Body of pancreas (tissue), 4 donors: ENCODE results near the gene STARD3. TPM values are rescaled to one million over a fixed set of nuclear protein-coding genes. Genes with fewer than 3 reads are reported as not detected.

ENCODE experiments used
- ATAC-seq: fragments of 150-250 bp; one replicate; pipeline ENCODE4 v1.9.1; 2016
- DNase-seq, 4 donors: peaks; one replicate each; pipeline ENCODE4 v3.0.0-alpha.2; 2019
- H3K27ac ChIP-seq, 4 donors: fragments of 200-600 bp; sonication (generic); 1 replicate in 3 of 4; 2 replicates in 1 of 4; pipeline versions ENCODE4 v1.5.1 to v1.6.1; 2016 to 2019; ENCODE audit warnings: mild to moderate bottlenecking in 1 of 4, mixed read lengths in 1 of 4, moderate library complexity in 1 of 4
- H3K27me3 ChIP-seq, 2 donors: fragments of 200-600 bp; sonication (generic); one replicate each; pipeline ENCODE4 v1.6.0; 2016; ENCODE audit warnings: mild to moderate bottlenecking in 1 of 2
- H3K36me3 ChIP-seq, 2 donors: fragments of 200-600 bp; sonication (generic); replicated peaks in 1 of 2; 2 replicates each; pipeline ENCODE4 v1.5.1; 2016; ENCODE audit warnings: low read depth in 2 of 2; ENCODE audit not compliant: insufficient read depth in 1 of 2
- H3K4me1 ChIP-seq: fragments of 200-600 bp; sonication (generic); one replicate; pipeline ENCODE4 v1.6.0; 2016
- H3K4me3 ChIP-seq, 2 donors: fragments of 200-600 bp; sonication (generic); 1 replicate in 1 of 2; 2 replicates in 1 of 2; pipeline ENCODE4 v1.5.1; 2016 to 2019
- H3K9me3 ChIP-seq, 3 donors: fragments of 200-600 bp; sonication (generic); 1 replicate in 2 of 3; 2 replicates in 1 of 3; pipeline ENCODE4 v1.5.1; 2016
- POLR2A ChIP-seq, 3 donors: fragments of 450-650 bp; IDR thresholded peaks; one replicate each; pipeline ENCODE4 v1.6.1; 2016; ENCODE audit warnings: antibody characterized with exemption in 3 of 3, mild to moderate bottlenecking in 2 of 3
- WGBS, 2 donors: methylation state at CpG; one replicate each; pipeline ENCODE4 v1.1.5; 2017; 5-methylcytosine and 5-hydroxymethylcytosine counted together
- intact Hi-C: fragments of 100-400 bp; cut with DNase I; formaldehyde crosslinking; loops from one replicate; pipeline ENCODE4 v1.15.1; 2023
- total RNA-seq, 2 donors: library from RNA; depleted of rRNA; stranded (reverse); fragments of >200 nt; gene quantifications; one replicate each; pipeline ENCODE4 v1.1.0, GENCODE V29; 2016
- TF ChIP-seq, protein P1 (sequence below), 7 experiments: fragments of 450-650 bp in 4 of 7; fragments of 200-600 bp in 3 of 7; sonication (generic) in 3 of 7; IDR thresholded peaks; one replicate each; pipeline ENCODE4 v1.5.1; 2016 to 2019; ENCODE audit warnings: antibody characterized with exemption in 7 of 7

The STARD3 gene
- total RNA-seq, 2 donors from 2014 or later: 30.1 to 63.9 TPM

DNA sequence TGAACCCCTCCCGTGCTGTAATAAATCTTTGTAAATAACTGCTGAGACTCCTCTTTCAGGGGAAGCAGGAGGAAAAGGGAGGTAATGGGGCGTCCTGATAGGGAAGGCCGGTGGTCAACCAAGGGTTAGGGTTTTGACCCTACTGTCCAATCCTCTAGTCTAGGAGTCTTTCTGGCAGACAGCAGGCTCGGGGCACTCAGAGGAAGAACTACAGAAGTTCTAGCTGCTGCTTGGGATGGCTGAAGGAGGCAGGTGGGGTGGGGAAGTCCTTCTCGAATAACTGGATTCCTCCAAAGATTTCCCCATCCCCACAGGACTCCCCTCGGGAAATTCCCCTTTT lies 387 bp upstream of the STARD3 start:
- Histone ChIP-seq H3K27me3 (no peaks in the 10 kb centered on the region), H3K4me3 (peak overlapping the region; percentile 58 to 84), H3K4me1 (peaks cover 74% of the 10 kb centered on the region), H3K36me3 (no peaks in the 10 kb centered on the region), H3K27ac (peak overlapping the region; percentile 60 to 90 (median 74)), H3K9me3 (no peaks in the 10 kb centered on the region)
- intact Hi-C loops: no loop called here
- no peak for DNase-seq
- 19 to 29% methylated on average over 6 of the region's 6 CpGs for WGBS, 2 donors
- TF ChIP-seq POLR2A (IDR thresholded peaks at IDR 0.05): no peak
- TF ChIP-seq, protein P1, sequence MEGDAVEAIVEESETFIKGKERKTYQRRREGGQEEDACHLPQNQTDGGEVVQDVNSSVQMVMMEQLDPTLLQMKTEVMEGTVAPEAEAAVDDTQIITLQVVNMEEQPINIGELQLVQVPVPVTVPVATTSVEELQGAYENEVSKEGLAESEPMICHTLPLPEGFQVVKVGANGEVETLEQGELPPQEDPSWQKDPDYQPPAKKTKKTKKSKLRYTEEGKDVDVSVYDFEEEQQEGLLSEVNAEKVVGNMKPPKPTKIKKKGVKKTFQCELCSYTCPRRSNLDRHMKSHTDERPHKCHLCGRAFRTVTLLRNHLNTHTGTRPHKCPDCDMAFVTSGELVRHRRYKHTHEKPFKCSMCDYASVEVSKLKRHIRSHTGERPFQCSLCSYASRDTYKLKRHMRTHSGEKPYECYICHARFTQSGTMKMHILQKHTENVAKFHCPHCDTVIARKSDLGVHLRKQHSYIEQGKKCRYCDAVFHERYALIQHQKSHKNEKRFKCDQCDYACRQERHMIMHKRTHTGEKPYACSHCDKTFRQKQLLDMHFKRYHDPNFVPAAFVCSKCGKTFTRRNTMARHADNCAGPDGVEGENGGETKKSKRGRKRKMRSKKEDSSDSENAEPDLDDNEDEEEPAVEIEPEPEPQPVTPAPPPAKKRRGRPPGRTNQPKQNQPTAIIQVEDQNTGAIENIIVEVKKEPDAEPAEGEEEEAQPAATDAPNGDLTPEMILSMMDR (IDR thresholded peaks at IDR 0.05): no peak
- no peak for ATAC-seq

DNA sequence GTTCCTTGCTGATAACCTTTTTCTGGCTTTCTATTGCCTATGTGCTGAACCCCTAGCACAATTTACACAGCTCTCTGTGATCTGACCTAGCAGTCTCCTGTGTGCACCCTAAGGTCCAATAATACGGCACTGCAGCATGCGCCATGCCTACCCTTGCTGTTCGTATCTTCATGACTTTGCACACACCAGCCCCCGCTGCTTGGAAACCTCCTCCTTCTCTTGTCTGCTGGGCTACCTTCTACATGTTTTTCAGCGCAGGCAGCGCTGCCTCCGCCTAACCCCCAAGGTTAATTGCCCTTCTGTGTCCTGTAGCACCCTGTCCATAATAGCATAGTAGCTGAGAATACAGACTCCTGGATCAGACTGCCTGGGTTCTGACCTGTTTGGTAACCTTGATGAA lies 1.4 kb downstream of the STARD3 start:
- H3K27ac ChIP-seq: no peak overlapping the region
- ATAC-seq (no peak), DNase-seq (no peak)
- peaks cover 73% of the 10 kb centered on the region for H3K4me1 ChIP-seq
- WGBS, 2 donors: 85 to 92% methylated on average over 7 of the region's 7 CpGs
- no peak overlapping the region for H3K4me3 ChIP-seq
- no peaks in the 10 kb centered on the region for H3K27me3 ChIP-seq
- no peaks in the 10 kb centered on the region for H3K9me3 ChIP-seq
- TF ChIP-seq, protein P1 (IDR thresholded peaks at IDR 0.05): no peak
- TF ChIP-seq POLR2A (IDR thresholded peaks at IDR 0.05): no peak
- no peaks in the 10 kb centered on the region for H3K36me3 ChIP-seq
- intact Hi-C loops: no loop called here

DNA sequence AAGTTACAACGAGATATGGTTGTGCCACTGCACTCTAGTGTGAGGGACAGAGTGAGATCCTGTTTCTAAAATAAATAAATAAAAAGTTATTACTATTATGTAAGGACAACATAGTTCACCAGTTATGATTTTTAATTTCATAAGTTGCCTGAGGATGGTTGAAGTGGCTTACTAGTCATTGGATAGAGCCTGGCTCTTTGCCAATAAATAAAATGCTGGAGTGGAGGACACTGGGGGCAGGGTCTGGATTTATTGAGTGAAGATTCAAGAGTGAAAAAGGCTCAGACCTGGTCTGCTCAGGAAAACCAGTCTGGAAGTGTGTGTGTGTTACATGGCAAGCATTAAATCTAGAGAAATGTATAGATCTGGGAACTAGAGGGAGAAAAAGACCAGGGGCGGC lies 2.1 kb downstream of the STARD3 start:
- WGBS, 2 donors: 77 to 90% methylated on average over 2 of the region's 2 CpGs
- H3K4me3 ChIP-seq: no peak overlapping the region

DNA sequence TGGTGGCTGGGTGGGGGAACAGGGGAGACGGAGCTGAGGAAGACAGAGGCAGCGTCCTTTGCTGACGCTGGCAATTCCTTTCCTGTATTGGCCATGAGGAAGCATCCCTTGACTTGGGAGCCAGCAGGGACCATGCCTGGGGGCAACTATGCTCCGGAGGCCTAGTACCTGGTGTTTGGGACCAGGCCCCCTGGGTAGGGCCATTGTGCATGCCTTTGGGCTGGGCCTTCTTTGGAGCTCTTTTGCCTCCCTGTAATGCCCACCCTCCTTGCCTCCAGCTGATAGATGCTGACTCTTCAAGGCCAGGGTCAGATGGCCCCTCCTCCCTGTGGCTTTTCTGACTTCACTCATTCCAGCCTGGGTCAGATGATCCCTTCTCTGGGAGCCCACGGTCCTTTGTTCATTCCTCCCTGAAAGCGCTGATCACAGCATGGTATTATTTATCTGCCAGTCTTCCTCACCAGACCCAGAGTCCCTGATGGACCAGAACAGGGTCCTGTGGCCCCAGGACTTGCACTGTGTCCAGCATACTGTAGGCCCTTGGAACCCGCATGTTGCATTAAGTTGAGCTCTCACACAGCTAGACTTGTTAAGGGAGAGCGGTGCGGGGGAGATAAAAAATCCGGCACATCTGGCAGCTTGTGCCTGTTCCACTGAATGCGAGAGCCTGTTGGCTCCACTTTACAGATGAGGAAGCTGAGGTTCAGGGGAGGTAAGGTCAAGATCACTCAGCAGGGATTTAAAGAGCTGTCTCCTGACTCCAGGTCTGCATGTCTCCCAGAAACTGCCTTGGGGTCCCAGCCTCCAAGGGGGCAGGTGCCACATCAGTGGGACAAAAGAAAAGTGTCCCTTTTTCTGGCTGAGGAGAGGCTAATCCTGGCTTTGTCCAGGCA lies 2.9 kb downstream of the STARD3 start:
- DNase-seq (no peak), ATAC-seq (no peak)
- H3K27me3 ChIP-seq: no peaks in the 10 kb centered on the region
- no peak overlapping the region for H3K27ac ChIP-seq
- peaks cover 58% of the 10 kb centered on the region for H3K4me1 ChIP-seq
- H3K9me3 ChIP-seq: no peaks in the 10 kb centered on the region
- TF ChIP-seq POLR2A (IDR thresholded peaks at IDR 0.05): no peak
- TF ChIP-seq, protein P1 (IDR thresholded peaks at IDR 0.05): no peak
- H3K4me3 ChIP-seq: no peak overlapping the region
- H3K36me3 ChIP-seq: no peaks in the 10 kb centered on the region
- WGBS, 2 donors: 84 to 85% methylated on average over 11 of the region's 11 CpGs
- intact Hi-C loops: no loop called here

More for the DNA sequence above, 2.1 kb downstream of the STARD3 start:
- Histone ChIP-seq H3K9me3 (no peaks in the 10 kb centered on the region), H3K27ac (no peak overlapping the region), H3K27me3 (no peaks in the 10 kb centered on the region), H3K36me3 (no peaks in the 10 kb centered on the region), H3K4me1 (peaks cover 66% of the 10 kb centered on the region)
- no peak for TF ChIP-seq POLR2A (IDR thresholded peaks at IDR 0.05)
- no peak for ATAC-seq
- intact Hi-C loops: no loop called here
- no peak for DNase-seq

DNA sequence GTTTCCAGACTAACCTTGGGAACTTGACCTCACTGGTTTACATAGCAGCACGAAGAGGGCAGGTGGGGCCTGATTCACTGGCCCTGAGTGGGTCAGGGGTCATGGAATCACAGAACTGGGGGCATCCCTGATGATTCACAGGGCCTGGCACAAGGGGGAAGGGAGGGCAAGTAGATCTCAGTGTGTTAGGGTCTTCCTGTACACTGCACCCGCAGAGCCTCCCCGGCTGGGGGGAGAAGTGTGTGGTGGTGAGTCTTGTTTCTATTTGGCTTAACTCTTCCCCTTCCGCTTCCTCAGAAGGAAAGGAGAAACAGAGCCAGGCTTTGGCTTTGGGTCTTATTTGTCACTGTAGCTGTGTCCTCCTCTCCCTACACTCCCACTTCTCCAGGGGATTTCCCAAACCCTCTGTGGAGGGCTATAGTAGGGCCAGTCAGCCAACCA lies 3.7 kb downstream of the STARD3 start:
- TF ChIP-seq POLR2A (IDR thresholded peaks at IDR 0.05): no peak
- TF ChIP-seq, protein P1 (IDR thresholded peaks at IDR 0.05): no peak
- H3K9me3 ChIP-seq: no peaks in the 10 kb centered on the region
- intact Hi-C loops: no loop called here
- no peak overlapping the region for H3K27ac ChIP-seq
- no peaks in the 10 kb centered on the region for H3K27me3 ChIP-seq
- 43 to 56% methylated on average over 4 of the region's 4 CpGs for WGBS, 2 donors
- DNase-seq: no peak
- no peak overlapping the region for H3K4me3 ChIP-seq
- peaks cover 57% of the 10 kb centered on the region for H3K4me1 ChIP-seq
- H3K36me3 ChIP-seq: no peaks in the 10 kb centered on the region
- no peak for ATAC-seq
